Calu3 (cell line): ENCODE measurements around the gene SMARCA4. TPM values are rescaled to one million over a fixed set of nuclear protein-coding genes. Genes with fewer than 3 reads are reported as not detected.

Experiments
- Bru-seq: library from RNA; stranded (reverse); fragments of 400-500 nt; gene quantifications from one replicate; lab custom pipeline; 2021; lab: Mats Ljungman, UMichigan
- BruChase-seq, 2 experiments: library from RNA; stranded (reverse); fragments of 400-500 nt; gene quantifications; one replicate each; lab custom pipeline; 2021; lab: Mats Ljungman, UMichigan
- BruUV-seq: library from RNA; stranded (reverse); fragments of 400-500 nt; replicated peaks from 2 replicates; lab custom pipeline; 2021; lab: Mats Ljungman, UMichigan
- CTCF ChIA-PET: fragments of 300-600 bp; sonication (Branson Sonifier 250); formaldehyde crosslinking; loops from one replicate; lab custom pipeline; 2022; ENCODE audit warnings: antibody characterized with exemption; lab: Charles Lee
- DNase-seq: peaks from one replicate; pipeline ENCODE4 v3.0.0; 2022
- H3K27ac Mint-ChIP-seq: one replicate; pipeline ENCODE4 v1.8.0; 2022; ENCODE audit warnings: mixed read lengths; ENCODE audit not compliant: unreplicated experiment
- H3K27me3 Mint-ChIP-seq: one replicate; pipeline ENCODE4 v1.8.0; 2022; ENCODE audit warnings: mixed read lengths; ENCODE audit not compliant: unreplicated experiment
- H3K36me3 Mint-ChIP-seq: one replicate; pipeline ENCODE4 v1.8.0; 2022; ENCODE audit warnings: mild to moderate bottlenecking, moderate library complexity, mixed read lengths; ENCODE audit not compliant: insufficient read depth, unreplicated experiment
- H3K4me1 Mint-ChIP-seq: one replicate; pipeline ENCODE4 v1.8.0; 2022; ENCODE audit warnings: mild to moderate bottlenecking, low read depth, mixed read lengths; ENCODE audit not compliant: unreplicated experiment
- H3K4me3 Mint-ChIP-seq: one replicate; pipeline ENCODE4 v1.8.0; 2022; ENCODE audit warnings: mild to moderate bottlenecking, low read depth, moderate library complexity, mixed read lengths; ENCODE audit not compliant: unreplicated experiment
- H3K9me3 Mint-ChIP-seq: one replicate; pipeline ENCODE4 v1.8.0; 2022; ENCODE audit warnings: low read depth, mixed read lengths; ENCODE audit not compliant: unreplicated experiment
- intact Hi-C: fragments of 100-400 bp; cut with micrococcal nuclease; formaldehyde crosslinking; loops from one replicate; pipeline ENCODE4 v1.10.0; 2022; ENCODE audit not compliant: unreplicated experiment
- long read RNA-seq: library from polyadenylated mRNA; stranded (forward); transcript quantifications from one replicate; pipeline ENCODE4 v2.0.0, GENCODE V29; 2022
- total RNA-seq: library from RNA; stranded (reverse); gene quantifications from 2 replicates; pipeline ENCODE4 v1.2.3, GENCODE V29; 2022
- TF ChIP-seq, protein P1 (sequence below): fragments of 200-600 bp; IDR thresholded peaks from one replicate; pipeline ENCODE4 v1.8.0; 2022; ENCODE audit warnings: antibody characterized with exemption; ENCODE audit not compliant: unreplicated experiment

The SMARCA4 gene
- total RNA-seq, result 104 and 116 TPM in 2 replicates
- Bru-seq, nascent RNA, result percentile 65 among the genes with signal in this experiment
- percentile 78 among the genes with signal in this experiment for BruChase-seq, experiment 1, labeled RNA remaining after a 6-hour chase
- percentile 67 among the genes with signal in this experiment for BruChase-seq, experiment 2, labeled RNA remaining after a 2-hour chase
- long read RNA-seq, full-length matches to known transcripts, result 12 of 59 reads
- long read RNA-seq, partial matches to known transcripts, result 31 of 59 reads
- long read RNA-seq, other reads (novel, unspliced or antisense), result 16 of 59 reads

GRCh38 chr19:10960314-10961072 is at the start of gene SMARCA4:
Gene SMARCA4, plus strand, starts transcription at chr19:10961030. Its CDS starts 23,122 bp downstream, at chr19:10984152.
- Mint-ChIP-seq H3K9me3 (no peaks in the 10 kb centered on the region), H3K4me3 (peak within 1 kb of the TSS; percentile 80), H3K4me1 (no peaks in the 10 kb centered on the region), H3K36me3 (peaks cover 27% of the 10 kb centered on the region), H3K27ac (peak within 1 kb of the TSS; percentile 77), H3K27me3 (no peaks in the 10 kb centered on the region)
- intact Hi-C loops, result no loop called here
- TF ChIP-seq, protein P1, sequence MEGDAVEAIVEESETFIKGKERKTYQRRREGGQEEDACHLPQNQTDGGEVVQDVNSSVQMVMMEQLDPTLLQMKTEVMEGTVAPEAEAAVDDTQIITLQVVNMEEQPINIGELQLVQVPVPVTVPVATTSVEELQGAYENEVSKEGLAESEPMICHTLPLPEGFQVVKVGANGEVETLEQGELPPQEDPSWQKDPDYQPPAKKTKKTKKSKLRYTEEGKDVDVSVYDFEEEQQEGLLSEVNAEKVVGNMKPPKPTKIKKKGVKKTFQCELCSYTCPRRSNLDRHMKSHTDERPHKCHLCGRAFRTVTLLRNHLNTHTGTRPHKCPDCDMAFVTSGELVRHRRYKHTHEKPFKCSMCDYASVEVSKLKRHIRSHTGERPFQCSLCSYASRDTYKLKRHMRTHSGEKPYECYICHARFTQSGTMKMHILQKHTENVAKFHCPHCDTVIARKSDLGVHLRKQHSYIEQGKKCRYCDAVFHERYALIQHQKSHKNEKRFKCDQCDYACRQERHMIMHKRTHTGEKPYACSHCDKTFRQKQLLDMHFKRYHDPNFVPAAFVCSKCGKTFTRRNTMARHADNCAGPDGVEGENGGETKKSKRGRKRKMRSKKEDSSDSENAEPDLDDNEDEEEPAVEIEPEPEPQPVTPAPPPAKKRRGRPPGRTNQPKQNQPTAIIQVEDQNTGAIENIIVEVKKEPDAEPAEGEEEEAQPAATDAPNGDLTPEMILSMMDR, result no peak
- DNase-seq, result peak; percentile 96
- CTCF ChIA-PET, result no interaction called here
- BruUV-seq, result TSS peak; percentile 84

DNA sequence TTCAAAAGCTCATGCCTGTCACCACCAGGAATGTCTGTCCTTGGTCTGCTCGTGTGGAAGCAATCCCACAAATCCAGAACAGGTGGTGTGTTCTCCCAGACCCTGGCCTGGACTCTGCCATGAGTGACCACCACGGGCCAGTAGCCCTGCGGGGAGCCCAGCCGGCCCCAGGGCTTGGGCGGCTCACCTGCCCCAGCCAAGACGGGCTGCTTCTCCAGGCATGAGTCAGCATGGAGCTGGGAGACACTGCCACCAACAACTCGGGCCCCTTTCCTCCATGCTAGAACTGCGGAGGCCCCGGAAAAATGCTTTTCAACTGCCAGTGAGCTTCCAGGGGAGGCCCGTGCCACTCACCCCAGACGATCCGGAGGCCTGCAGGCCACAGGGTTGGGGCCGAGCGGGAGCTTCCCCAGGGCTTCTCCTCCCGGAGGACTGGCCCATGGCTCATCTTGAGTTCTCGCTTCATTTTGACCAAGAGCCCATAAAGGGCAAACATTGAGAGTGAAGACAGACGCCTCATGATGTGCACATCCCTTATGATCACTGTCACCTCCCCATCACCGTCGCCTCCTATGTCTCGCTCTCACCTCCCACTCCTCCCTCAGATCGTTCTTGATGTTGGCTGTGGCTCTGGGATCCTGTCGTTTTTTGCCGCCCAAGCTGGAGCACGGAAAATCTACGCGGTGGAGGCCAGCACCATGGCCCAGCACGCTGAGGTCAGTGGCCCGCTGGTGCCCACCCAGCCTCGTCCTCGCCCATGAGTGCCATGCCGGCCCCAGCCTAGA is 49.1 kb upstream of the SMARCA4 start:
- peaks cover 19% of the 10 kb centered on the region for H3K36me3 Mint-ChIP-seq
- H3K9me3 Mint-ChIP-seq, result no peaks in the 10 kb centered on the region
- intact Hi-C loops, result no loop called here
- no peaks in the 10 kb centered on the region for H3K4me1 Mint-ChIP-seq
- CTCF ChIA-PET, result no interaction called here
- TF ChIP-seq, protein P1, result no peak
- DNase-seq, result no peak
- BruUV-seq, result no TSS peak
- no peak overlapping the region for H3K27ac Mint-ChIP-seq
- no peaks in the 10 kb centered on the region for H3K27me3 Mint-ChIP-seq
- no peak overlapping the region for H3K4me3 Mint-ChIP-seq

GRCh38 chr19:10912619-10913018 is 48.2 kb upstream of the SMARCA4 start:
- Mint-ChIP-seq H3K4me1 (no peaks in the 10 kb centered on the region), H3K27ac (no peak overlapping the region), H3K9me3 (no peaks in the 10 kb centered on the region), H3K27me3 (no peaks in the 10 kb centered on the region), H3K4me3 (no peak overlapping the region), H3K36me3 (peaks cover 19% of the 10 kb centered on the region)
- TF ChIP-seq, protein P1, result no peak
- no TSS peak for BruUV-seq
- intact Hi-C loops, result no loop called here
- no peak for DNase-seq
- CTCF ChIA-PET, result interaction anchor here (0.7 kb wide), 1 partner anchor 82 kb away, joined by 4 read pairs; no protein-coding TSS in a partner anchor

- Mint-ChIP-seq H3K27ac (no peak overlapping the region), H3K27me3 (no peaks in the 10 kb centered on the region), H3K4me1 (no peaks in the 10 kb centered on the region), H3K36me3 (peaks cover 24% of the 10 kb centered on the region), H3K9me3 (no peaks in the 10 kb centered on the region), H3K4me3 (no peak overlapping the region)
- BruUV-seq, result no TSS peak
- TF ChIP-seq, protein P1, result no peak
- intact Hi-C loops, result no loop called here
- DNase-seq, result no peak
- CTCF ChIA-PET, result interaction anchor here (0.6 kb wide), 1 partner anchor 24 kb away, joined by 5 read pairs; no protein-coding TSS in a partner anchor
Measured at GRCh38 chr19:10913716-10914340, 47.0 kb upstream of the SMARCA4 start.
